Activated CD4-positive, alpha-beta memory T cell treated with anti-CD3 and anti-CD28 coated beads, Interleukin-2, amount 10 ng/mL, durations not matched to agents 7 days and 5 days (primary cell): Measurements from ENCODE around the gene EPDR1. TPM values are rescaled to one million over a fixed set of nuclear protein-coding genes. Genes with fewer than 3 reads are reported as not detected.

Source experiments
- CTCF ChIA-PET: fragments of 350-600 bp; sonication (Branson Sonifier 250); formaldehyde crosslinking; loops from one replicate; lab custom pipeline; 2021; ENCODE audit warnings: antibody characterized with exemption, inconsistent platforms; lab: Charles Lee
- POLR2A ChIA-PET: fragments of 350-600 bp; sonication (Branson Sonifier 250); formaldehyde crosslinking; loops from one replicate; lab custom pipeline; 2021; ENCODE audit warnings: antibody characterized with exemption; lab: Charles Lee
- DNase-seq: peaks from one replicate; pipeline ENCODE4 v3.0.0-alpha.2; 2020
- H3K27ac Mint-ChIP-seq: one replicate; pipeline ENCODE4 v1.8.0; 2021; ENCODE audit warnings: mild to moderate bottlenecking, mixed read lengths
- H3K27me3 Mint-ChIP-seq: one replicate; pipeline ENCODE4 v1.8.0; 2021; ENCODE audit warnings: mixed read lengths
- H3K36me3 Mint-ChIP-seq: one replicate; pipeline ENCODE4 v1.8.0; 2021; ENCODE audit warnings: low read depth, mixed read lengths
- H3K4me1 Mint-ChIP-seq: one replicate; pipeline ENCODE4 v1.8.0; 2021; ENCODE audit warnings: mixed read lengths
- H3K4me3 Mint-ChIP-seq: one replicate; pipeline ENCODE4 v1.8.0; 2021; ENCODE audit warnings: mild to moderate bottlenecking, mixed read lengths
- H3K9me3 Mint-ChIP-seq: one replicate; pipeline ENCODE4 v1.8.0; 2021; ENCODE audit warnings: mixed read lengths
- total RNA-seq, 2 experiments: library from RNA; stranded (reverse); gene quantifications; one replicate each; pipeline ENCODE4 v1.2.3, GENCODE V29; 2021

Gene EPDR1
- total RNA-seq, 2 experiments from 2014 or later: 0.18 to 0.35 TPM

DNA sequence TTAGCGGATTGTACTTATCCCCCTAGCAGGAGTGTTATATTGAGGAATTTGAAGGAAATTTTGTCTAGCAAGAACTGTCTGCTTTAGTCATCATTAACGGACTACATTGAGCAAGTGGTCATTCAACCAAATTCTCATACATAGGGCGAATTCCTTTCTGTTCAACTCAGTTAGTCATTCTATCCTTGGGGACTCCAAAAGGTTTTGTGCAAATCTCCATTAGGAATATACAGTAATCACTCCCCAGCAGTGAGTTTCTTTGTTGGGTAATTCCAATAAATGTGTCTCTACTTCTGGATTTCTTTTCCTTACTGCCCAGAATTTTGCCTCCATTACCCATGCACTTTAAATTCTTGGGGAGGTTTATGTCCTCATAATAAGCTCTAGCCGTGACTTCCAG is 51.1 kb downstream of the EPDR1 start:
- no peak overlapping the region for H3K27ac Mint-ChIP-seq
- H3K36me3 Mint-ChIP-seq: no peaks in the 10 kb centered on the region
- H3K4me1 Mint-ChIP-seq: no peaks in the 10 kb centered on the region
- no peak for DNase-seq
- H3K9me3 Mint-ChIP-seq: no peaks in the 10 kb centered on the region
- no peaks in the 10 kb centered on the region for H3K27me3 Mint-ChIP-seq
- POLR2A ChIA-PET: no interaction called here
- no peak overlapping the region for H3K4me3 Mint-ChIP-seq
- CTCF ChIA-PET: no interaction called here

DNA sequence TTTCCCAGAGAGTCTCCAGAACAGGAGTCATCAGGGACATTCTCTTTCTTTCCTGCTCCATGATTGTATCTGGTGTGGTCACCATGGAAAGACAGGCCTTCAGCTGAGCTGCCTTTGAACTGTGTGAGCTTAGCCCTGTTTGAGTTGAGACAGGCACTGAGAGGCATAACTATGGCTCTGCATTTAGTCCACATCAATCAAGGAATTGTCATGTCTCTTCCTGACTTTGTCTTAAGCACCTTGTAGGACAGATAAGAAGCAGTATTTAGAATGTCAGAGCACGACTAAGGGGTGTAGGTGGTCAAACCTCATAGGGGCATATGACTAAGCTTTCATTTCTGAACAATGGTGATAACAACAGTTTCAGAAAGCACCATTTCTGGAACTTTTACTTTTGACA is 53.5 kb downstream of the EPDR1 start:
- Mint-ChIP-seq H3K27ac (no peak overlapping the region), H3K36me3 (no peaks in the 10 kb centered on the region), H3K27me3 (no peaks in the 10 kb centered on the region), H3K9me3 (no peaks in the 10 kb centered on the region), H3K4me1 (no peaks in the 10 kb centered on the region), H3K4me3 (no peak overlapping the region)
- ChIA-PET CTCF (no interaction called here), POLR2A (no interaction called here)
- DNase-seq: no peak

DNA sequence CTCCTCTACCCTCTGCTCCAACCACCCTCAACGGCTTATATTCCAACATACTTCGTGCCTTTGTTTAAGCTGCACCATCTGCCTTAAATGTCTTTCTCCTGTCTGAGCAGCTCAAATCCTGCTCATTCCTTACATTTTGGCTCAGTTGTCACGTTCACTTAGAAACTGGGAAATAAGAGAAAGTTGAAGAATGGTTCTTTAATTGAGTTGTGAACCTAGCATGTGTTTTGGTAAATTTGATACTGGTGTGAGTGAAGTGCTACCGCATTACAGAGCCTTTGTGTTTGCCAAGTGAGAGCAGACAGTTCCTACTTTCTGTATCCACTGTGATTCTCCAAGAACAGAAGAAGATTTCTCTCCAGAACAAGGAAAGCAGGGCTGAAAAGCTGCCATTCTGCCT is 54.3 kb downstream of the EPDR1 start:
- CTCF ChIA-PET: no interaction called here

DNA sequence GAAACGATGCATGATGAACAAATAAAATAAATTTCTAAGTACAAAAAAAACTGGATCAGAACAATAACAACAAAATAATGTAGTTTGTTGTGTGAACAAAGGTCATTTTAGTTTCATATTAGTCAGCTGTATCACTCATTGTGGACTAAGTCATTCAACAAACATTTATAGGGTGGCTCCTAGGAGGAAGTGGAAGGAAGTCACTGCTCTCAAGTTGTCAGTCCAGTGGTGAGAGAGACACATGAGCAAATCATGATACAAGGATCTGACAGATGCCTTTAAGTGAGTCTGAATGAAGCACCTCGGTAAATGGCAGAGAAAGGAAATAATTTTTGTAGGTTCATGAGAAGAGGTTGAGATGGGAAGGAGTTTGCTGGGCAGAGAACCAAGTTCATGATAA is 56.8 kb downstream of the EPDR1 start:
- H3K27ac Mint-ChIP-seq: no peak overlapping the region
- no peaks in the 10 kb centered on the region for H3K36me3 Mint-ChIP-seq
- H3K4me3 Mint-ChIP-seq: no peak overlapping the region
- no peaks in the 10 kb centered on the region for H3K27me3 Mint-ChIP-seq
- no peak for DNase-seq
- POLR2A ChIA-PET: no interaction called here
- no peaks in the 10 kb centered on the region for H3K4me1 Mint-ChIP-seq
- no peaks in the 10 kb centered on the region for H3K9me3 Mint-ChIP-seq
- CTCF ChIA-PET: no interaction called here

More for the DNA sequence above, 54.3 kb downstream of the EPDR1 start:
- no peaks in the 10 kb centered on the region for H3K4me1 Mint-ChIP-seq
- no peaks in the 10 kb centered on the region for H3K27me3 Mint-ChIP-seq
- no peak overlapping the region for H3K4me3 Mint-ChIP-seq
- H3K27ac Mint-ChIP-seq: no peak overlapping the region
- DNase-seq: no peak
- POLR2A ChIA-PET: no interaction called here
- no peaks in the 10 kb centered on the region for H3K9me3 Mint-ChIP-seq
- no peaks in the 10 kb centered on the region for H3K36me3 Mint-ChIP-seq

DNA sequence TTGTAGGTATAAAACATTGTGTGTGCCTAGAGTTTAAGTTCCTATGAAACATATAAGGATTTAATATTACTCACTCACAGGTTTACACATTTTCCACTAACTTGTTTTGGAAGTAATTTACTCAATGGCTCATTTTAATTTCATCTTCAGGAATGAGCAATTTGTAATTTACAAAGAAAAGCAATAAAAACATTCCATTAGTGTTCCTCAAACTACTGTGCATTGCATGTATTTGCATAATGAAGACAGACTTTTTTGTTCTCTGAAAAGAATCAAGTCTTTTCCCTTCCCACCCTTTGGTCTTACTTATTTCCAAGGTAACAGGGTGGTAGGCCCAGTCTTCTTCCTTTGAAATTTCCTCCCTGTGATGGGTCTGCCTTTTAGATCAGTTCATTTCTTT is 61.2 kb downstream of the EPDR1 start:
- ChIA-PET POLR2A (no interaction called here), CTCF (no interaction called here)
- Mint-ChIP-seq H3K27me3 (no peaks in the 10 kb centered on the region), H3K4me3 (no peak overlapping the region), H3K36me3 (no peaks in the 10 kb centered on the region), H3K9me3 (no peaks in the 10 kb centered on the region), H3K27ac (no peak overlapping the region), H3K4me1 (no peaks in the 10 kb centered on the region)
- DNase-seq: no peak

DNA sequence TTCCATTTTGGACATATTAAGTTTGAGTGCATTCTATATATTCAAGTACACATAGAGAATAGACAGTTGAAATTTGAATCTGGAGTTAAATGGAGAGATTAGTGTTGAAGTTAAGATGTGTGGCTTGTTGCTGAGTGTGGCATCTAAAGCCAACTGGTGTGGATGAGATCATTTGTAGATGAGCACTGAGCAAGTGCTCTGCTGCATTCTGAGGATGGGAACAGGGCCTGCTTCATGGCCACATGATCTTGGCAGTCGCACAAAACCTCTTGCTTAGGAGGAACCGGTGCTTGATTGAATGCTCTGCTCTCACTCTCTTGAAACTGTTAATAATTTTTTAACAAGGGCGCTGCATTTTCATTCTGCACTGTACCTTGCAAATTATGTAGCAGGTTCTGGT is 62.0 kb downstream of the EPDR1 start:
- no peaks in the 10 kb centered on the region for H3K36me3 Mint-ChIP-seq
- ChIA-PET POLR2A (no interaction called here), CTCF (no interaction called here)
- H3K27me3 Mint-ChIP-seq: no peaks in the 10 kb centered on the region
- H3K27ac Mint-ChIP-seq: no peak overlapping the region
- H3K4me1 Mint-ChIP-seq: no peaks in the 10 kb centered on the region
- H3K9me3 Mint-ChIP-seq: no peaks in the 10 kb centered on the region
- H3K4me3 Mint-ChIP-seq: no peak overlapping the region
- no peak for DNase-seq

DNA sequence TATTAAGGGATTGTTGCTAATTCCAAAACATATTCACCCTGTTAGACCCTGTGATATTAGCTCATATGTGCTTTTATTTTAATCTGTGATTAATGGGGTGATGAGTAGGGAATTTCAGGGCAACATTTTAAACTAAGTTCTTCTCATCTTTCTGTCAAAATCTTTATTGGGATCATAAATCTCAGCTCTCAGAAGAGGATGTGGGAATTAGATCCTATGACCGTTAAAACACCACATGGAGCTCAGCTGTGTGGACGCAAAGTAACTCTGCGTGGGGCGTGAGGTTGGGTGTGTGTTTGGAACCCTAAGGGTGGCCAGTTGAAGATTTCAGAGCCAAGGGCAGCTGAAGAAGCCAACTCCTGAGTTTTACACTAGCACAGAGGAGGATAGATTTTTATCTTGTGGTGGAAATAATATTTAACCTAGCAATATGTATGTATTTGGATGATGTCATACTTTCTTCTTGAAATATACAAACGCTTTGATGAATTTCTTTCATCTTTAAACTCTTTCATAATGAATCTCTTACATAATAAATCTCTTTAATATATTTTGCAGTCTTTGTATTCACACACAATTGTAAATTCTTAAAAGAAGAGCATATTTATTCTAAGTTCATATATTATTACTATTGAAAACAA is 64.4 kb downstream of the EPDR1 start:
- no peaks in the 10 kb centered on the region for H3K9me3 Mint-ChIP-seq
- DNase-seq: no peak
- POLR2A ChIA-PET: no interaction called here

DNA sequence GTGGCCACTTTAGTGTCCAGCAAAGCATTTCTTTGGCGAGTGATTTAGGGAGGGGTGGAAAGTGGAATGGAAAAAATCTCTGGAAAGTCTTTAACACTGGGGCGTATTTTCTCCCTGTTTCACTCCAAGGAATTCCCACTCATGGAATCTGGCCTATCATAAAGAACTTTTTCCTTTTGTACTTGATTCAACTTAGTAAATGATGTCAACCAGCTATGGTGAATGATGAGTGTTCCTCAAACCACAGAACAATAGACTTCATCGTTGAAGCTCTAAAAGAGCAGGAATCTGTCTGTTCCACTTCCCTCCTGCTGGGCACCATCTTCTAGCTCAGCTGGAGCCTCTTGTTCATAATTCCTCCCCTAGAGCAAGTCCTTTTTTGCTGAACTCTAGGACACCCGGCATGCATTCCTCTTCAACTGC is 66.5 kb downstream of the EPDR1 start:
- H3K27me3 Mint-ChIP-seq: no peaks in the 10 kb centered on the region
- no peak for DNase-seq
- H3K4me1 Mint-ChIP-seq: no peaks in the 10 kb centered on the region
- no peaks in the 10 kb centered on the region for H3K36me3 Mint-ChIP-seq
- CTCF ChIA-PET: interaction anchor here (0.5 kb wide), 1 partner anchor 255 kb away, joined by 3 read pairs; no protein-coding TSS in a partner anchor
- H3K9me3 Mint-ChIP-seq: no peaks in the 10 kb centered on the region
- no peak overlapping the region for H3K4me3 Mint-ChIP-seq
- H3K27ac Mint-ChIP-seq: no peak overlapping the region
- POLR2A ChIA-PET: no interaction called here

More for the DNA sequence above, 64.4 kb downstream of the EPDR1 start:
- CTCF ChIA-PET: no interaction called here
- no peaks in the 10 kb centered on the region for H3K27me3 Mint-ChIP-seq
- no peak overlapping the region for H3K27ac Mint-ChIP-seq
- no peaks in the 10 kb centered on the region for H3K4me1 Mint-ChIP-seq
- H3K4me3 Mint-ChIP-seq: no peak overlapping the region
- no peaks in the 10 kb centered on the region for H3K36me3 Mint-ChIP-seq

DNA sequence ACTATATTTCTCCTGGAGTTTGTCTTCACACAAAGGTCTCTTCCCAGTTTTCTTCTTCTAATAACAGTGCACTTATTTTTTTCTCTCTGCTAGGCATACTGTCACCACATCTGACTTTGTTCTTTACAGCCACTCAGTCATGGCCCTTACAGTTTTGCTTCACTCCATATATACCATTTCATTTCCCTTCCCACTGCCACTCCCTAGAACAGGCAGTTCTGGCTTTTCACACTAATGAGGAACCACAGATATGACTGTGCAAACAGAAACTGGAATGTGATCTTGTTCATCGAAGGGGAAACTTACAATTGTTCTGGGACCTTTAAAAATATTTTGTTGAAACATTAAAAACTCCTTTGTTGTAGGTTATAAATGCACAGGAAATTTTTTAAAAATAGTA is 67.3 kb downstream of the EPDR1 start:
- no peaks in the 10 kb centered on the region for H3K36me3 Mint-ChIP-seq
- ChIA-PET POLR2A (no interaction called here), CTCF (interaction anchor here (0.5 kb wide), 1 partner anchor 255 kb away, joined by 3 read pairs; no protein-coding TSS in a partner anchor)
- H3K27me3 Mint-ChIP-seq: no peaks in the 10 kb centered on the region
- H3K27ac Mint-ChIP-seq: no peak overlapping the region
- no peaks in the 10 kb centered on the region for H3K9me3 Mint-ChIP-seq
- no peak overlapping the region for H3K4me3 Mint-ChIP-seq
- DNase-seq: no peak
- no peaks in the 10 kb centered on the region for H3K4me1 Mint-ChIP-seq

DNA sequence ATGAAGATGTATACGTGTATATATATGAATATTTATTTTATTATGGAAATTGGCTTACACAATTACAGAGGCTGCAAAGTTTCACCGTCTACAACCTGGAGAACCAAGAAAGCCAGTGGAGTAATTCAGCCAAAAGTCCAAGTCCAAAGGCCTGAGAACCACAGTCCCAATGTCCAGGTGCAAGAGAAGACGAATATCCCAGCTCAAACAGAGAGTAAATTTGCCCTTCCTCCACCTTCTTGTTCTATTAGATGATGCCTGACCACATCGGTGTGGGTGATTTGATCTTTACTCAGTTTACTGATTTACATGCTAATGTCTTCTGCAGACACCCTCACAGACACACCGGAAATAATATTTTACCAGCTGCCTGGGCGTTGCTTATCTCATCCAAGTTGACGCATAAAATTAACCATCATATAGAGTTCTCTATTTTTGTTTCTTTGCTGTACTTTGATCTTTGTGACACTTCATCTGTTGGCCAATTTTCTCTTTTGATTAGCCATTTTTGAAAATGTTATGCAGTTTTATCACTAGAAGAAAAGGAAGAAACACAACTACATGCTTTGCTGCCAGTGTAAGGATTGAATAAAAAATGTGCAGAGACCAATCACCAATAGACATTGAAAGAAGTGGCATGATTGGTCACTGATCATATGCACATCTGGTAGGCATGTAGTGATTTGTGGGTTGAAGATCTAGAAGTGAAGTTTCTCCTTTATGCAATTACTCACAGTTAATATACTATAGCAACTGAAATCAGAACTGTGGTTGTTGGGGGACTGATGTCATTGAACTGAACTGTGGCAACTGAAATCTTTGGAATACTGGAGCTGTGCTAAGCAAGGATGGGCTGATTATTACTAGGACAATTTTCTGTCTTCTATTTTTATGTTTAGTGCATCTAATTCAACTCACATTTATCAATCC is 68.5 kb downstream of the EPDR1 start:
- DNase-seq: no peak
- Mint-ChIP-seq H3K9me3 (no peaks in the 10 kb centered on the region), H3K27ac (no peak overlapping the region), H3K36me3 (no peaks in the 10 kb centered on the region), H3K27me3 (no peaks in the 10 kb centered on the region), H3K4me1 (no peaks in the 10 kb centered on the region), H3K4me3 (no peak overlapping the region)
- ChIA-PET CTCF (no interaction called here), POLR2A (no interaction called here)

DNA sequence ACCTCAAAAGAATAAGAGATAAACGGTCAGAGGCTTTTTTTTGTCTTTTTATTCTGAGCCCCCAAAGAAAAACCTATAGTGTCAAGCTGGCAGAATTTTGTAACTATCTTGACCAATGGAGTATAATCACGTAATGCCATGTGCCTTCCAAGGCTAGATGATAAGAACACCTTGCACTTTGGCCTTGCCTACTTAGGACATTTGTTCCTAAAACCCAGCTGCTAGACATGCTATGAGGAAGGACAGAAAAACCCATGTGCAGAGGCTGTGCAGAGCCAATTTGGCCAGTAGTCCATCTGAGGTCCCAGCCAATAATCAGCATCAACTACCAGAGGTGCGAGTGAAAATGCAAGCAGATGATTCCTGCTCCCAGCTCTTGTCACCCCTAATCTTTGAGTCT is 69.9 kb downstream of the EPDR1 start:
- H3K27me3 Mint-ChIP-seq: no peaks in the 10 kb centered on the region
- CTCF ChIA-PET: no interaction called here
- H3K36me3 Mint-ChIP-seq: no peaks in the 10 kb centered on the region
- H3K27ac Mint-ChIP-seq: no peak overlapping the region
- POLR2A ChIA-PET: no interaction called here
- no peak for DNase-seq
- H3K4me3 Mint-ChIP-seq: no peak overlapping the region
- no peaks in the 10 kb centered on the region for H3K4me1 Mint-ChIP-seq
- H3K9me3 Mint-ChIP-seq: no peaks in the 10 kb centered on the region

DNA sequence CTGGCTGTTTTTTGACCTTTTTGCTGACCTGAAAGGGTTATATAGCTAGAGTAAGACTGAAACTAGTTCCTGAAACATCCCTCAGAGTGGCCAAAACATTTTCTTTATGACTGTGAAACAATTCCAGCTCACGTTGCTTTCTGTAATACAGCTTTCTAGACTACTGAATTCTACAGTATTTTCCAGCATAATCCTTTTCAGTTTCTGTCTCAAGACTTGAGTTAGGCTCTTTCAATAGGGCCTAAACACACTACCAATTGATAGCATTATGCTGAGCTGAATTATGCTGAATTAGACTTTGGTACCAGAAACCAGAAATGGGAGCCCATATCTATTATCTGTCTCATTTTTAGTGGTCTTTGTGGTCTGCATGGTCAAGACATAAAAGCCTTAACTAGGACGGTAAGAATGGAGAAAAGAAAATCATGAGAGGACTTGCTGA is 72.6 kb downstream of the EPDR1 start:
- POLR2A ChIA-PET: no interaction called here
- Mint-ChIP-seq H3K9me3 (no peaks in the 10 kb centered on the region), H3K4me1 (no peaks in the 10 kb centered on the region), H3K4me3 (no peak overlapping the region), H3K36me3 (no peaks in the 10 kb centered on the region), H3K27ac (no peak overlapping the region), H3K27me3 (no peaks in the 10 kb centered on the region)
- DNase-seq: no peak
- CTCF ChIA-PET: no interaction called here

DNA sequence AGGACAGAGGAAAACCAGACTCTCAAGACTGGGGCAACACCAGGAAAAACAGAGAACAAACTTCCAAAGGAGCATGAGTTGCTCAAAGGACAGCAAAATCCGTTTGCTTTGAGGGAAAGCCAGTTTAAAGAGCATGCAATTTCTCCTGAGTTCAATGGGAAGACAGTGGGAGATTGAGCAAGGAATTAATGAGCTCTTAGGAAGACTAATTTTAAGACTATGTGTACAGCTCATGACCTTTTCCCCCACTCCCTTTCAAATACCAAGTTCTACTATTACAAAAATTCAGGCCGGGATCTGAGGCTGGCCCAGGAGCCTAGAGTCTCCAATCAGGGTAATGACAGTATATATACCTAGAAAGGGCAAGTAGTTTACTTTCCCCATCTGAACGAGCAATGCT is 79.2 kb downstream of the EPDR1 start:
- DNase-seq: no peak
- Mint-ChIP-seq H3K4me1 (no peaks in the 10 kb centered on the region), H3K9me3 (no peaks in the 10 kb centered on the region), H3K27ac (no peak overlapping the region), H3K4me3 (no peak overlapping the region), H3K36me3 (no peaks in the 10 kb centered on the region), H3K27me3 (no peaks in the 10 kb centered on the region)
- ChIA-PET POLR2A (no interaction called here), CTCF (no interaction called here)
